ENCODE measurements around the gene ZNF319.

DNA sequence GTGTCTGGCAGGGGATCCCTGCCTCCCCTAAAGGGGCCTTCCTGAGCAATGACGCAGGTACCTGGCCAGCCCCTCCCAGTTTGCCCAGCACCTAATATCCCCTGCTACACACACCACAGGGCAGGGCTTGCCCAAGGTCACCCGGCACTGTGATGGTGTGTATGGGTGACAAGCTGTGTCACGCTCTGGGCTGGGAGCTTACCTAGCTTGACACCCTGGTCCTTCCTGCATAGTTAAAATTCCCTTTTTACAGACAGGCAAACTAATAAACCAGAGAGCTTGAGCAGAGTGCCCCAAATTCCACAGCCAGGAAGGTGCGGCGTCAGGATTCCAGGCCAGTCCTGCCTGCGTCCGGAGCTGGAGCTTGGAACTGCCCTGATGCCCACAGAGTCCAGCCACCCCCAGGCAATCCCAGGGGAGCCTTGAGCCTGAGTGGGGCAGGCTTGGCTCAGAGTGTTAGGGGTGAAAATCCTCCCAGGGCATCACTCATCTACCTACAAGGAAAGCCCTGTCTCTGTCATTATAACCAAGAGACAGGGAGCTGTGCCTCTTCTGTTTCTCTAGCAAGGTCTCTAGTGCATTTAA lies 43.2 kb upstream of the ZNF319 start:
- no peak for TF ChIP-seq POLR2A (IDR thresholded peaks at IDR 0.05)
- TF ChIP-seq, protein P1, sequence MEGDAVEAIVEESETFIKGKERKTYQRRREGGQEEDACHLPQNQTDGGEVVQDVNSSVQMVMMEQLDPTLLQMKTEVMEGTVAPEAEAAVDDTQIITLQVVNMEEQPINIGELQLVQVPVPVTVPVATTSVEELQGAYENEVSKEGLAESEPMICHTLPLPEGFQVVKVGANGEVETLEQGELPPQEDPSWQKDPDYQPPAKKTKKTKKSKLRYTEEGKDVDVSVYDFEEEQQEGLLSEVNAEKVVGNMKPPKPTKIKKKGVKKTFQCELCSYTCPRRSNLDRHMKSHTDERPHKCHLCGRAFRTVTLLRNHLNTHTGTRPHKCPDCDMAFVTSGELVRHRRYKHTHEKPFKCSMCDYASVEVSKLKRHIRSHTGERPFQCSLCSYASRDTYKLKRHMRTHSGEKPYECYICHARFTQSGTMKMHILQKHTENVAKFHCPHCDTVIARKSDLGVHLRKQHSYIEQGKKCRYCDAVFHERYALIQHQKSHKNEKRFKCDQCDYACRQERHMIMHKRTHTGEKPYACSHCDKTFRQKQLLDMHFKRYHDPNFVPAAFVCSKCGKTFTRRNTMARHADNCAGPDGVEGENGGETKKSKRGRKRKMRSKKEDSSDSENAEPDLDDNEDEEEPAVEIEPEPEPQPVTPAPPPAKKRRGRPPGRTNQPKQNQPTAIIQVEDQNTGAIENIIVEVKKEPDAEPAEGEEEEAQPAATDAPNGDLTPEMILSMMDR (IDR thresholded peaks at IDR 0.05), result no peak
- no peak for TF ChIP-seq POLR2AphosphoS5 (IDR thresholded peaks at IDR 0.05; ENCODE audit: insufficient read depth in 1 of 2, low read depth in 1 of 2)

All from vagina (tissue), 2 donors.